Activated CD4-positive, CD25-positive, alpha-beta regulatory T cell (primary cell): ENCODE data around the gene DMC1.
"Not testable (repeated sequence)": the region's sequence is repeated elsewhere in the genome, so short reads cannot be mapped to it uniquely, and the experiment has no call there.

Source experiments
- DNase-seq, 4 experiments: peaks; one replicate each; lab custom pipeline; 2025; lab: John Stamatoyannopoulos, UW

The DMC1 gene

GRCh38 chr22:38501797-38502672 is 67.9 kb downstream of the DMC1 start:
- no peak for DNase-seq

GRCh38 chr22:38497869-38498268 is 72.1 kb downstream of the DMC1 start:
- no peak for DNase-seq

- DNase-seq = no peak
These were observed 75.0 kb downstream of the DMC1 start for GRCh38 chr22:38494939-38495338.

- DNase-seq = no peak
These were observed 75.5 kb downstream of the DMC1 start for GRCh38 chr22:38494498-38494897.

GRCh38 chr22:38491707-38492348 is 78.2 kb downstream of the DMC1 start:
- no peak for DNase-seq

GRCh38 chr22:38490915-38491314 is 79.1 kb downstream of the DMC1 start:
- no peak for DNase-seq

- DNase-seq = no peak
These were observed 79.5 kb downstream of the DMC1 start for GRCh38 chr22:38490475-38490874.

GRCh38 chr22:38489561-38490145 is 80.3 kb downstream of the DMC1 start:
- DNase-seq = no peak

- DNase-seq = no peak
These were observed 80.8 kb downstream of the DMC1 start for GRCh38 chr22:38489142-38489541.

GRCh38 chr22:38487946-38488345 is 82.0 kb downstream of the DMC1 start:
- DNase-seq = no peak

GRCh38 chr22:38485783-38486182 is 84.2 kb downstream of the DMC1 start:
- no peak for DNase-seq

GRCh38 chr22:38484244-38484643 is 85.7 kb downstream of the DMC1 start:
- DNase-seq = no peak

GRCh38 chr22:38482662-38483308 is 87.2 kb downstream of the DMC1 start:
- no peak for DNase-seq

- DNase-seq = no peak
These were observed 88.1 kb downstream of the DMC1 start for GRCh38 chr22:38481871-38482332.

- DNase-seq = no peak
These were observed 88.7 kb downstream of the DMC1 start for GRCh38 chr22:38481162-38481870.

GRCh38 chr22:38479096-38479837 is 90.7 kb downstream of the DMC1 start:
- no peak for DNase-seq

- DNase-seq = no peak
These were observed 92.4 kb downstream of the DMC1 start for GRCh38 chr22:38477585-38477984.

- no peak for DNase-seq
These were observed 95.9 kb downstream of the DMC1 start for GRCh38 chr22:38474003-38474607.

GRCh38 chr22:38471237-38471636 is 98.7 kb downstream of the DMC1 start:
- no peak for DNase-seq

- not testable (repeated sequence) for DNase-seq
These were observed 99.8 kb downstream of the DMC1 start for GRCh38 chr22:38470179-38470578.
